ENCODE data around the gene TAAR6. TPM values are rescaled to one million over a fixed set of nuclear protein-coding genes. Genes with fewer than 3 reads are reported as not detected.

The TAAR6 gene
- polyA plus RNA-seq, 1 donor from 2014 or later, result not detected

DNA sequence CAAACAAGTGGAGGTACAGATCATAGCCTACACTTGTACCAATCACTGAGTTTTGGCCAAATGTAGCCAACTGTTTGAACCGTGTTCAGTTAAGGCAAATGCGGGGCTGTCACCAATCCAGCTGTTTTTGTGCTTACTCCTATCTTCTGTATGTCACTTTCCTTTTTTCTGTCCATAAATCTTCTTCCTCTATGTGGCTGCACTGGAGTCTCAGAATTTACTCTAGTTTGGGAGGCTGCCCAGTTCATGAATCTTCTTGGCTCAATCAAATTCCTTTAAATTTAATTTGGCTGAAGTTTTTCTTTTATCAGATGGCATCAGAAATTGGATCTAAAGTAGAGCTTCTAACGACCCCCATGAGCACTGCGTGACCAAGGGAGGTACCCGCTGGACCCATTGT is 45.5 kb upstream of the TAAR6 start:
- H3F3A ChIP-seq (ENCODE audit: insufficient read depth, low read length, poor library complexity, severe bottlenecking), result no peaks in the 10 kb centered on the region
- no peak overlapping the region for H3K27ac ChIP-seq (ENCODE audit: low read length)
- no peaks in the 10 kb centered on the region for H3K9me2 ChIP-seq (ENCODE audit: insufficient read depth, low read length)
- no peak overlapping the region for H3K4me3 ChIP-seq (ENCODE audit: low read length)
- H3K27me3 ChIP-seq (ENCODE audit: insufficient read depth, low read depth, low read length), result no peaks in the 10 kb centered on the region
- TF ChIP-seq, protein P1, sequence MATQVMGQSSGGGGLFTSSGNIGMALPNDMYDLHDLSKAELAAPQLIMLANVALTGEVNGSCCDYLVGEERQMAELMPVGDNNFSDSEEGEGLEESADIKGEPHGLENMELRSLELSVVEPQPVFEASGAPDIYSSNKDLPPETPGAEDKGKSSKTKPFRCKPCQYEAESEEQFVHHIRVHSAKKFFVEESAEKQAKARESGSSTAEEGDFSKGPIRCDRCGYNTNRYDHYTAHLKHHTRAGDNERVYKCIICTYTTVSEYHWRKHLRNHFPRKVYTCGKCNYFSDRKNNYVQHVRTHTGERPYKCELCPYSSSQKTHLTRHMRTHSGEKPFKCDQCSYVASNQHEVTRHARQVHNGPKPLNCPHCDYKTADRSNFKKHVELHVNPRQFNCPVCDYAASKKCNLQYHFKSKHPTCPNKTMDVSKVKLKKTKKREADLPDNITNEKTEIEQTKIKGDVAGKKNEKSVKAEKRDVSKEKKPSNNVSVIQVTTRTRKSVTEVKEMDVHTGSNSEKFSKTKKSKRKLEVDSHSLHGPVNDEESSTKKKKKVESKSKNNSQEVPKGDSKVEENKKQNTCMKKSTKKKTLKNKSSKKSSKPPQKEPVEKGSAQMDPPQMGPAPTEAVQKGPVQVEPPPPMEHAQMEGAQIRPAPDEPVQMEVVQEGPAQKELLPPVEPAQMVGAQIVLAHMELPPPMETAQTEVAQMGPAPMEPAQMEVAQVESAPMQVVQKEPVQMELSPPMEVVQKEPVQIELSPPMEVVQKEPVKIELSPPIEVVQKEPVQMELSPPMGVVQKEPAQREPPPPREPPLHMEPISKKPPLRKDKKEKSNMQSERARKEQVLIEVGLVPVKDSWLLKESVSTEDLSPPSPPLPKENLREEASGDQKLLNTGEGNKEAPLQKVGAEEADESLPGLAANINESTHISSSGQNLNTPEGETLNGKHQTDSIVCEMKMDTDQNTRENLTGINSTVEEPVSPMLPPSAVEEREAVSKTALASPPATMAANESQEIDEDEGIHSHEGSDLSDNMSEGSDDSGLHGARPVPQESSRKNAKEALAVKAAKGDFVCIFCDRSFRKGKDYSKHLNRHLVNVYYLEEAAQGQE (IDR thresholded peaks at IDR 0.05; ENCODE audit: borderline replicate concordance), result no peak
- TF ChIP-seq TAF1 (IDR thresholded peaks at IDR 0.05; ENCODE audit: low read depth), result no peak
- no peaks in the 10 kb centered on the region for H3K9me3 ChIP-seq (ENCODE audit: low read length)
- H3K4me2 ChIP-seq (ENCODE audit: low read length), result no peak overlapping the region
- no peaks in the 10 kb centered on the region for H3K79me2 ChIP-seq (replicated peaks; ENCODE audit: insufficient read depth, low read length)
- no peak overlapping the region for H2AFZ ChIP-seq (ENCODE audit: low read depth, low read length)
- no peaks in the 10 kb centered on the region for H3K36me3 ChIP-seq (ENCODE audit: insufficient read depth, low read length)
- no peak overlapping the region for H3K9ac ChIP-seq (ENCODE audit: low read length)
- no peaks in the 10 kb centered on the region for H4K20me1 ChIP-seq (ENCODE audit: insufficient read depth)

- no peaks in the 10 kb centered on the region for H3K79me2 ChIP-seq (replicated peaks; ENCODE audit: insufficient read depth, low read length)
- no peak overlapping the region for H3K9ac ChIP-seq (ENCODE audit: low read length)
- no peaks in the 10 kb centered on the region for H3K27me3 ChIP-seq (ENCODE audit: insufficient read depth, low read depth, low read length)
- H3K36me3 ChIP-seq (ENCODE audit: insufficient read depth, low read length), result no peaks in the 10 kb centered on the region
- H3K9me3 ChIP-seq (ENCODE audit: low read length), result no peaks in the 10 kb centered on the region
- no peak overlapping the region for H3K4me2 ChIP-seq (ENCODE audit: low read length)
- H3K27ac ChIP-seq (ENCODE audit: low read length), result no peak overlapping the region
- H3K4me3 ChIP-seq (ENCODE audit: low read length), result no peak overlapping the region
- TF ChIP-seq, protein P1 (IDR thresholded peaks at IDR 0.05; ENCODE audit: borderline replicate concordance), result no peak
- no peak for TF ChIP-seq POLR2AphosphoS5 (IDR thresholded peaks at IDR 0.05)
- TF ChIP-seq TAF1 (IDR thresholded peaks at IDR 0.05; ENCODE audit: low read depth), result no peak
- no peak for TF ChIP-seq EZH2 (IDR thresholded peaks at IDR 0.05; ENCODE audit: borderline replicate concordance, insufficient read depth, low read length, poor library complexity, severe bottlenecking)
- TF ChIP-seq EP300 (conservative IDR thresholded peaks at IDR 0.05; ENCODE audit: poor library complexity, severe bottlenecking), result no peak
- no peak for TF ChIP-seq RAD21 (conservative IDR thresholded peaks at IDR 0.05)
- no peak for TF ChIP-seq MXI1 (conservative IDR thresholded peaks at IDR 0.05; ENCODE audit: poor library complexity, severe bottlenecking)
- H3K9me2 ChIP-seq (ENCODE audit: insufficient read depth, low read length), result no peaks in the 10 kb centered on the region
- no peaks in the 10 kb centered on the region for H3F3A ChIP-seq (ENCODE audit: insufficient read depth, low read length, poor library complexity, severe bottlenecking)
- no peak overlapping the region for H2AFZ ChIP-seq (ENCODE audit: low read depth, low read length)
- no peaks in the 10 kb centered on the region for H4K20me1 ChIP-seq (ENCODE audit: insufficient read depth)
Observed at GRCh38 chr6:132525866-132526265, 44.3 kb upstream of the TAAR6 start.

DNA sequence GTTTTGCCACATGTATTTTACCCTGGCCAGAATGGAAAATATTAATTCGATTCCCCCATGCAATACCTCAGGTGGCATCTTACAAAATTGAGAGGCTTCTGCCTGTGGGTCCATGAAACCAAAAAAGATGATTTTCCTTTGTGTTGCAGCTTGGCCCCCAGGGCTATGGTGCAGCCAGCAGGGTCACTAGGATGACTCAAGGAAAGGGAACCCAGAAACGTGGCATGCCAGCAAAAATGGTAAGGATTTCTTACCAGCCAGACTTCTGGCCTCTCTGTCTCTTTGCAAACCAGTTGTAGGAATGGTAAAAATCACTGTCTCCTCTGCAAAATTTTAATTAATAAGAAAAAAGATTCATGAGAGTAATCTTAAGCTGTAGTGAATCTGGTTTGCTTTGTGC is 43.7 kb upstream of the TAAR6 start:
- H3K9me2 ChIP-seq (ENCODE audit: insufficient read depth, low read length), result no peaks in the 10 kb centered on the region
- no peaks in the 10 kb centered on the region for H3K9me3 ChIP-seq (ENCODE audit: low read length)
- no peak overlapping the region for H2AFZ ChIP-seq (ENCODE audit: low read depth, low read length)
- no peak overlapping the region for H3K4me3 ChIP-seq (ENCODE audit: low read length)
- TF ChIP-seq MXI1 (conservative IDR thresholded peaks at IDR 0.05; ENCODE audit: poor library complexity, severe bottlenecking) (no peak), SMC3 (conservative IDR thresholded peaks at IDR 0.05; ENCODE audit: poor library complexity) (no peak), TAF1 (IDR thresholded peaks at IDR 0.05; ENCODE audit: low read depth) (no peak), EP300 (conservative IDR thresholded peaks at IDR 0.05; ENCODE audit: poor library complexity, severe bottlenecking) (no peak), POLR2AphosphoS5 (IDR thresholded peaks at IDR 0.05) (no peak), RAD21 (conservative IDR thresholded peaks at IDR 0.05) (no peak), EZH2 (IDR thresholded peaks at IDR 0.05; ENCODE audit: borderline replicate concordance, insufficient read depth, low read length, poor library complexity, severe bottlenecking) (no peak)
- TF ChIP-seq, protein P1 (IDR thresholded peaks at IDR 0.05; ENCODE audit: borderline replicate concordance), result no peak
- TF ChIP-seq, protein P2, sequence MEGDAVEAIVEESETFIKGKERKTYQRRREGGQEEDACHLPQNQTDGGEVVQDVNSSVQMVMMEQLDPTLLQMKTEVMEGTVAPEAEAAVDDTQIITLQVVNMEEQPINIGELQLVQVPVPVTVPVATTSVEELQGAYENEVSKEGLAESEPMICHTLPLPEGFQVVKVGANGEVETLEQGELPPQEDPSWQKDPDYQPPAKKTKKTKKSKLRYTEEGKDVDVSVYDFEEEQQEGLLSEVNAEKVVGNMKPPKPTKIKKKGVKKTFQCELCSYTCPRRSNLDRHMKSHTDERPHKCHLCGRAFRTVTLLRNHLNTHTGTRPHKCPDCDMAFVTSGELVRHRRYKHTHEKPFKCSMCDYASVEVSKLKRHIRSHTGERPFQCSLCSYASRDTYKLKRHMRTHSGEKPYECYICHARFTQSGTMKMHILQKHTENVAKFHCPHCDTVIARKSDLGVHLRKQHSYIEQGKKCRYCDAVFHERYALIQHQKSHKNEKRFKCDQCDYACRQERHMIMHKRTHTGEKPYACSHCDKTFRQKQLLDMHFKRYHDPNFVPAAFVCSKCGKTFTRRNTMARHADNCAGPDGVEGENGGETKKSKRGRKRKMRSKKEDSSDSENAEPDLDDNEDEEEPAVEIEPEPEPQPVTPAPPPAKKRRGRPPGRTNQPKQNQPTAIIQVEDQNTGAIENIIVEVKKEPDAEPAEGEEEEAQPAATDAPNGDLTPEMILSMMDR (IDR thresholded peaks at IDR 0.05; ENCODE audit: poor library complexity, severe bottlenecking), result no peak
- no peak overlapping the region for H3K9ac ChIP-seq (ENCODE audit: low read length)
- no peaks in the 10 kb centered on the region for H3K27me3 ChIP-seq (ENCODE audit: insufficient read depth, low read depth, low read length)
- no peaks in the 10 kb centered on the region for H3F3A ChIP-seq (ENCODE audit: insufficient read depth, low read length, poor library complexity, severe bottlenecking)
- H3K4me2 ChIP-seq (ENCODE audit: low read length), result no peak overlapping the region
- no peak overlapping the region for H3K27ac ChIP-seq (ENCODE audit: low read length)
- H4K20me1 ChIP-seq (ENCODE audit: insufficient read depth), result no peaks in the 10 kb centered on the region
- H3K79me2 ChIP-seq (replicated peaks; ENCODE audit: insufficient read depth, low read length), result no peaks in the 10 kb centered on the region
- no peaks in the 10 kb centered on the region for H3K36me3 ChIP-seq (ENCODE audit: insufficient read depth, low read length)

Data from neural cell (in vitro differentiated cells).